ENCODE measurements around the gene NWD2. TPM values are rescaled to one million over a fixed set of nuclear protein-coding genes. Genes with fewer than 3 reads are reported as not detected.
A peak's percentile ranks its signal among the peaks of the same experiment; 100 is the strongest.
"Not testable (repeated sequence)": the region's sequence is repeated elsewhere in the genome, so short reads cannot be mapped to it uniquely, and the experiment has no call there.

Gene NWD2
- total RNA-seq, 3 donors from 2014 or later: 0.95 to 1.4 (median 1.3) TPM

DNA sequence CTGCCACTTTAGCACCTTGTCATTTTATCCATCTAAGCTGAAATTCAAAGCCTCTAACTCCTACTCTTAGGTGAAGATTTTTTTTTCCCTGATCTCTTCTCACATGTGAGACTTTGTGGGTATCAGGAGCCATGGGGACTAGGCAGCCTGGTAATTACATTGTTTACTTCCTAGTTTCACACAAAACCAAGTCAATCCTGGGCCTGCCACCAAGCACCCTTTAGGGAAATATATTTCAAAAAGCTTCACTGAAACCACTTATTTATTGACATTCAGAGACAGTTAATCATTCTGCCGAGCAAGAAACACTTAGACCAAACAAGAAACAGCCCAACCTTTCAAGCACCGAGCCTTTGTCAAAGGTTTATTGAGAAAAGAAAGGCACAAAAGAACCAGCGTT is 241.6 kb downstream of the NWD2 start:
- Histone ChIP-seq H3K36me3 (ENCODE audit: low read depth) (no peaks in the 10 kb centered on the region), H3K4me1 (ENCODE audit: low read depth) (peaks cover 9% of the 10 kb centered on the region), H3K4me3 (no peak overlapping the region), H3K9me3 (no peaks in the 10 kb centered on the region)
- TF ChIP-seq, protein P1, sequence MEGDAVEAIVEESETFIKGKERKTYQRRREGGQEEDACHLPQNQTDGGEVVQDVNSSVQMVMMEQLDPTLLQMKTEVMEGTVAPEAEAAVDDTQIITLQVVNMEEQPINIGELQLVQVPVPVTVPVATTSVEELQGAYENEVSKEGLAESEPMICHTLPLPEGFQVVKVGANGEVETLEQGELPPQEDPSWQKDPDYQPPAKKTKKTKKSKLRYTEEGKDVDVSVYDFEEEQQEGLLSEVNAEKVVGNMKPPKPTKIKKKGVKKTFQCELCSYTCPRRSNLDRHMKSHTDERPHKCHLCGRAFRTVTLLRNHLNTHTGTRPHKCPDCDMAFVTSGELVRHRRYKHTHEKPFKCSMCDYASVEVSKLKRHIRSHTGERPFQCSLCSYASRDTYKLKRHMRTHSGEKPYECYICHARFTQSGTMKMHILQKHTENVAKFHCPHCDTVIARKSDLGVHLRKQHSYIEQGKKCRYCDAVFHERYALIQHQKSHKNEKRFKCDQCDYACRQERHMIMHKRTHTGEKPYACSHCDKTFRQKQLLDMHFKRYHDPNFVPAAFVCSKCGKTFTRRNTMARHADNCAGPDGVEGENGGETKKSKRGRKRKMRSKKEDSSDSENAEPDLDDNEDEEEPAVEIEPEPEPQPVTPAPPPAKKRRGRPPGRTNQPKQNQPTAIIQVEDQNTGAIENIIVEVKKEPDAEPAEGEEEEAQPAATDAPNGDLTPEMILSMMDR (IDR thresholded peaks at IDR 0.05): no peak
- ATAC-seq (no peak), DNase-seq (no peak)
- intact Hi-C loops (cut with DNase I, micrococcal nuclease): no loop called here

DNA sequence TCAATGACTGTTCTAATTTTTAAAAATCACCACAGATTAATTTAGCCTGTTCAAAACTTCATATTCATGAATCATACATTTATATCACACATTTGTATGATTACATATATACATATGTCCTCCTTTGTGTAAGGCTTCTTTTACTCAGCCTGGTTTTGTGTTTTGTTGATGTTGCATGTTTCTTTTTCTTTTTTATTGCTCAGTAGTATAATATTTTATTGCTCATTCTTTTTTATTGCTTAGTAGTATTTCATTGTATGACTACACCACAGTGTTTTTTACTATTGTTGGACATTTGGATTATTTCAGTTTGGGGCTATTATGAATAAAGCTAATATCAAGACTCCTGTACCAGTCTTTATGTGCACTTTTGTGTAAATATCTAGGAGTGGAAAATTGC is 243.1 kb downstream of the NWD2 start:
- H3K4me3 ChIP-seq: no peak overlapping the region
- DNase-seq: no peak
- H3K9me3 ChIP-seq: no peaks in the 10 kb centered on the region
- TF ChIP-seq, protein P1 (IDR thresholded peaks at IDR 0.05): no peak
- intact Hi-C loops (cut with DNase I, micrococcal nuclease): no loop called here
- H3K36me3 ChIP-seq (ENCODE audit: low read depth): no peaks in the 10 kb centered on the region
- H3K4me1 ChIP-seq (ENCODE audit: low read depth): peaks cover 9% of the 10 kb centered on the region
- ATAC-seq: peak; percentile 70

- Histone ChIP-seq H3K36me3 (ENCODE audit: low read depth) (no peaks in the 10 kb centered on the region), H3K4me1 (ENCODE audit: low read depth) (peaks cover 9% of the 10 kb centered on the region), H3K4me3 (no peak overlapping the region), H3K9me3 (no peaks in the 10 kb centered on the region)
- DNase-seq (no peak), ATAC-seq (no peak)
- TF ChIP-seq, protein P1 (IDR thresholded peaks at IDR 0.05): no peak
- intact Hi-C loops (cut with DNase I, micrococcal nuclease): no loop called here
Measured at GRCh38 chr4:37489697-37490096, 245.2 kb downstream of the NWD2 start.

DNA sequence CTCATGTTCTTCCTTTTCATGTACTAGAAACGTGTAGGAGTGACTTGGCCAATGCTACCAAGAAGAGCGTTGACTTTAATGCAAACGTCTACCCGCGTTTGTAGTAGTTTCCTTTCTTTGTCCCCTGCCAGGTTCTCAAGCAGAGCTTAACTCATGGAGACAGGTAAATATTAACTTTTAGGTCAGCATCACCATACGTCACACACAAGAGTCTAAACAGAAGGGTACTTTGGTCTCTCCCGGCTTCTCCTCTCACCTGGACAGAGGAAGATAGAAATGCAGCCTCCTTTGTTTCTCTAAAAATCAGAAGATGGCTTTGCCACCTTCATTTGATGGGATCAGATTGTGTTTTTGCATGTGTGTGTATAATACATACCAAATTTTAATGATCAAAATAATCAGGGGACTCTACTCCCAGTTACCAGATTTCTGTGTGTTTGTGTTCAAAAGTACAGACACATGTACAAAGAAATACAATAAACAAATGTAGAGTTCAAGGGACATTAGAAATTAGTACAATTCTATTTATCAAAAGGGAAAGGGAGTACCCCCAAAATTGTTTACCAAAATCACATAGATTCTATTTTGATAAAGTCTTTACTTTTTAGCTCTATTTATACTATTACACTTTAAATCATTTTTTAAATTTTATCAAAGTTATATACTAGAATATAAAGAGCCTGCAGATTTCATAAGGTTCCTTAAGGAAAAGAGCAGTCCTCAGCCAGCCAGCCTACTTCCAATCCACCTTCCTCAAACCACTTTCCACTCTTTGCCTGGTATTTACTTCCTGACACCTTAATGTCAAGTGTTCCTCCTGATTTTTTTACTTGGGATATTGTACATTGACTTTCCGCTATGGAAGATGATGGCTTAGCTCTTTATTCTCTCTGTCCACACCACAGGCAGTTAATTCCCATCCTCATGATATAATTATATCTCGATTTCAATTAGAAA is 246.1 kb downstream of the NWD2 start:
- no peaks in the 10 kb centered on the region for H3K9me3 ChIP-seq
- intact Hi-C loops (cut with DNase I, micrococcal nuclease): no loop called here
- no peaks in the 10 kb centered on the region for H3K36me3 ChIP-seq (ENCODE audit: low read depth)
- H3K4me3 ChIP-seq: no peak overlapping the region
- ATAC-seq: peak; percentile 90
- peaks cover 9% of the 10 kb centered on the region for H3K4me1 ChIP-seq (ENCODE audit: low read depth)
- TF ChIP-seq, protein P1 (IDR thresholded peaks at IDR 0.05): no peak
- DNase-seq: peak in 1 of 3 donors; percentile 44

DNA sequence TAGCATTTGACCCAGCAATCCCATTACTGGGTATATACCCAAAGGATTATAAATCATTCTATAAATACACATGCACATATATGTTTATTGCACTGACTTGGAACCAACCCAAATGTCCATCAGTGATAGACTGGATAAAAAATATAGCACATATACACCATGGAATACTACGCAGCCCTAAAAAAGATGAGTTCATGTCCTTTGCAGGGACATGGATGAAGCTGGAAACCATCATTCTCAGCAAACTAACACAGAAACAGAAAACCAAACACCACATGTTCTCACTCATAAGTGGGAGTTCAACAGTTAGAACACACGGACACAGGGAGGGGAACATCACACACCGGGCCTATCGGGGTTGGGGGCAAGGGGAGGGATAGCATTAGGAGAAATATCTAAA is 250.8 kb downstream of the NWD2 start:
- ATAC-seq; intact Hi-C loops (cut with DNase I, micrococcal nuclease); H3K4me3 ChIP-seq; H3K4me1 ChIP-seq (ENCODE audit: low read depth); H3K9me3 ChIP-seq; H3K36me3 ChIP-seq (ENCODE audit: low read depth); DNase-seq: not testable (repeated sequence)

Small RNA genes lying within 50 kb of the gene (microRNA-seq; reads per million reads assigned to microRNA genes)
- gene MIR4801: not detected

Data from mucosa of descending colon (tissue), 3 donors.